HG03139 (cell line): ENCODE results near the gene ZNF423.
A peak's percentile ranks its signal among the peaks of the same experiment; 100 is the strongest.

Experiments
- ATAC-seq: cut with Tn5 transposase; IDR thresholded peaks from one replicate; pipeline ENCODE4 v1.9.1; 2021; ENCODE audit not compliant: unreplicated experiment

Gene ZNF423

DNA sequence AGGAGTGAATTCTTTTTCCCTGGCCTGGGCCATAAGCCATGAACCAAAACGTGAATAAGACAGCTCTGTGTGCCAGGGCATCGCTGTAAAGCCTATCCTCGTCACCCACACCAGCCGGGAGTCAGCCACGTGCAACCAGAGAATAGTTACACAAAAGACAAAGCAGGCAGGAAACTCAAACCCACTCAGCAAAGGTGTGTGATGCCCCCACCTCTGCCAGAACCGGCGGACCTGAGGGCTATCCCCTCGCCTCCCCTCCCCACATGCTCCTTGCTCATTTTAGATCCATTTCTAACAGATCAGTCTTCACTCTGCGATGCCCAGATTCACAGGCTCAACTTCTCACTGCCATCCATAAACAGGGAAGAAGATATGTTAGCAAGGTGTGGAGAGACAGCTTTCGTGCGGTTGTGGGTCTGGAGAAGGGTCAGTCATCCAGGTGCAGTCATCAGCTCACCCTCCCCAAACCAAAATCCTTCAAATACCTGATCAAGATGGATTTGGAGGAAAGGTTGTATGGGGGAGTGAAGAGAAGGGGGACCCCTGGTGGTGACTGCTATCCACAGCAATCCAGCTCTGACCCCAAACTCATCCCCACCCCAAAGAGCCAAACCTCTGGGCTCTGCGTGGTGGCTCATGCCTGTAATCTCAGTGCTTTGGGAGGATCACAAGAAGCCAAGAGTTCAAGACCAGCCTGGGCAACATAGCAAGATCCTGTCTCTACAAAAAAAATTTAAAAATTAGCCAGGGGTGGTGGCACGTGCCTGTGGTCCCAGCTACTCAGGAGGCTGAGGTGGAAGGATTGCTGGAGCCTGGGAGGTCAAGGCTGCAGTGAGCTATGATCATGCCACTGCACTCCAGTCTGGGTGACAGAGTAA is 263.1 kb downstream of the ZNF423 start:
- no peak for ATAC-seq

DNA sequence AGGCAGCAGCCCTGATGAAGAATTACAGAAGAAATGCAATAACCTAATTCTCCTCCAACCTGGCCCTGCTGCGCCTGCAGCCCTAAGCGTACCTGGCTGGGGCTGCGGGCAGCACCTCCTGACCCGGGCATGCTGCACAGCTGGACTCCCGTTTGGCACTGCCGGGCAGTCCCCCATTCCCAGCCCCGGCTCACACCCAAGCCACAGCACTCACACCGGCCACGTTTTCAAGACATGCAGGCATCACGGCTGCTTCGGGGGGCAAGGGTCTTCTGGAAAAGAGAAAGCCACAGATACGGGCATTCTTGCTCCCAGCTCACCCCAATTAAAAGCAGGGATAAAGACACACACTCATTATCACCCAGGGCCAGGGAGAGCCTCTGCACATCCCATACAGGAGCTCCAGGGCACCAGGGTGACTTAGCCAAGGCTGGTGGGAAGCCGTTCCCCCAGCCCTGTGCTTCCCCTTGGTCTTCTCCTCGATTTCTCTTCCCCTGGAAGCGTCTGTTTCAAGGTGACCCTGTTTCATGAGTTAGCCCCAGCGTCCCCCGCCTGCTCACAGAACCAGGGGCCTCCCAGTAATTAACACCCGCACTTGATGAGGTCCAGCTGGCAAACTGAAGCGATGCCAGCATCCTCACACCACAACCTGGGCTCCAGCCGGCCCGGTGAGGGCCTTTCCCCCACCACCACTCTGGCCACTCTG is 265.6 kb downstream of the ZNF423 start:
- no peak for ATAC-seq

DNA sequence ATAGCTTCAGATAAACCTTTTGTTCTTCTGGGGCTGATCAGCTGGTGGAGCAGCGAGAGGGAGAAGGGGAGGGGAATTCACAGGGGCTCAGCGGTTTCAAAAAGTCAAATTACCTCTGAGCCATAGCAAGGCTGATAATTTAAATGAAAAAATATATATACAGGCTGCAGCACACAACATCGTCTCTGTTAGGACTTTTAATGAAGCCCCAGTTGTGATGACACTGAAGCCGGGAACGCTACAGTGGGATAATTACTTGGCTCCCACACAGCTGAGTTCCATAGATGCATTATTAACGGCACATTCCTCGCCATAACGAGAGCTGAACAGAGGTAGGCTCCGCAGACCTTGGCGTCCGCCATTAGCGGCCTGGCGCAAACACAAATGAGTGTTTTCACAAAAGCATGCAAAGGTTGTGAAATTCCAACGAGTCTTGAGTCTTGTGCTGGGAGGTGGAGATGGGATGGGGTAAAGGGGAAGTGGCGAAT is 266.3 kb downstream of the ZNF423 start:
- ATAC-seq: no peak

DNA sequence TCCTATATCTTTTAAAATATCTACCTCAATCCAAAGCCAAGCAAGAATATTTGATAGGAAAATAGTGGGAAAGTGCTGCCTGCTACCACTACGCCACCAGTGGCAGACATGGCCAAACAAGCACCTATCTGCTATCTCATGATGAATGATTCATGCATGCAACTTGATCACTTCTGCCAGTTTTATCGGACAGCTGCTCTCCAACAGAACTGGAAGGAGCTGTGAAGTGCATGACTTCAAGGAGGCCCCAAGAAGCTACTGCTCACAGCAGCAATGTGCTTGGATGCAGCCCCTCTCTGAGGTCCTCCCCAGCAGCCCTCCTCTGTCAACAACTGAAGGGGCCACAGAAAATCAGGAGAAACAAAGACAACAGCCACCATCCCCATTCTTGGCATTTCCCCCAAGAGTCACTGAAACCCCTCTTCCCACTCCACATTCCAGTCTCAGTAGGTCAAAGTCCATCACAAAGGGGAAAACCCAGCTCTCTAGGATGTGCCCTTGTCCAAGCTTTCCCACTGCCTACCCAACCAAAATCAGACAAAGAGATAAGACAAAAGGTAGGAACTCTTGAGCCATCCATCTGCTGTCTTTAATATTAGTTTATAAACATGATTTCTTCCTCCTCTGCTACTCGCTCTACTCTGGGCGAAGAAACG is 267.1 kb downstream of the ZNF423 start:
- ATAC-seq: no peak

DNA sequence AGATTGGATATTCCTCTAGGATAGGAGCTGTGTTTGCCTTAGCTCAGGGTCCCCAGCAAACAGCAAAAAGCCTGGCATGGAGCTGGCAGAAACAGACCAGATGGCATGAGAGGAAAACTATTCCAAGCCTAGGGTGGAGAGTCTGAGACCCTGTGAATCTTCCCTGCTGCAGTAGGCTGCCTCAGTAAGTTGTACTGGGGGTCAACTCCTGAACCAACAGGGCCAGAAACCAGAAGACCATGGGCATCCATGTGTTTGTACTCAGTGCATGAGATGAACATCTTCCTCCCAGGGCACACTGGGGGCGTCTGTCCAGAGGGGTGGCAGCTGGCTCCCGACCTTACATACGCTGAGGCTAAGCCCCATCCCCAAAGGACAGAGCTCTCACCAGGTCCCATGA is 267.9 kb downstream of the ZNF423 start:
- ATAC-seq: no peak

DNA sequence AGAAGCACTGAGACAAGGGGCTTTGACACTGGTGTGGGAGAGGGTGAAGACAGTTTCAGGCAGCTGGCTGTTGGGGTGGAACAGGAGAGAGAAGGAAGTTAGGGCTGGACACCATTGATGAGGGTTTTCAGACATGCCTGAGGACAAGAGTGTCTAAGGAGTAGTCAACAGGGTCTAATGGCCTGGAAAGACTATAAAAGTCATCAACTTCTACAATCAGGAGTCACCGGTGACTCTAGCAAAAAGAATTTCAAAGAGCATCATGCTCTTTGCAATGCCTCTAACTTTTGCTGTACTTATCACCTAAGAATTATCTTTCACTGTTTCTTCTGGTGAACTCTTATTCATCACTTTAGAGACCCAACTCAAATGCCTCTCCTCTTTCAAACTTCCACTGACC is 268.4 kb downstream of the ZNF423 start:
- ATAC-seq: no peak

DNA sequence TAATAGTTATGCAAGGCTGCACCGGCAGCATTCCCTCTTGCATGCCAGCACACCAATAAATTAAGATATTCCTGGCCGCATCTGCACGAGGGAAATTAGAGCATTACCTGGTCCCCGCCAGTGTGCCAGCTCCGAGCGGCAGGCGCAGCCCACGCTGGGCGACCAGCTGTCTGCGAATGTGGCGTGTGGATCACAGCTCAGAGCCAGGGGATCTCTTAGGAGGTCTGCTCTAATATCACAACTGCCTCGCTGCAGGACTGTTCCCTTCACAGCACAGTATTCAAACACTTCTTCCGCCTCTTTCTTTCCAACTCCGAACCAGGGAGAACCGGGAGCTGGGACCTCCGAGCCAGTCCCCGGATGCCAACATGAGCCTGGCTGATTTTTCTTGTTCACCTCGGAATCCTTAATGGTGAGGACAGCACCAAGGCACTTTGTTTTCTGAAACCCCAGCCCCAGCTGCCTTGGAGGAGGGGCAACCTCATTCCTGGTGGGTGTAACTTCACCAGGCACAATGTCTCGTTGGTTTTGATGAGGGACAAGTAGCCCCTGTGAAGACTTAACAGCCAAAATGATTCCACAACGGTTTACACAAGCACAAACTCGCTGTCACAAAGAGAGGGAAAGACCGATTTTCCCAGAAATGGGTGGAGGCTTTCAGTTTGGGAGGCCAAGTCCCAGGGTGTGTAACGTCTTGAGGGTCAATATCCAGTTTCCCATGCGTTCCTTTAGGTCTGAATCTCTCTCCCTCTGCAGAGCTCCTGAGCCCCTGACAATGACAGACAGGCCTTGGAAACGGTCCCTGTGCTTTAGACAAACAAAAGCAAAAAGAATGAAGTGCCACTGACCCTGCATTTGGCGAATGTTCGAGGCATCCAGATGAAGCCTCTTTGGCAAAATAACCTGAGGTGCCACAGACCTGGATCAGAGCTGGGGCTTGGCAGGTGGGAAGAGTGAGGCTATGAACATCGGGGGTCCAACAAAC is 269.2 kb downstream of the ZNF423 start:
- no peak for ATAC-seq

DNA sequence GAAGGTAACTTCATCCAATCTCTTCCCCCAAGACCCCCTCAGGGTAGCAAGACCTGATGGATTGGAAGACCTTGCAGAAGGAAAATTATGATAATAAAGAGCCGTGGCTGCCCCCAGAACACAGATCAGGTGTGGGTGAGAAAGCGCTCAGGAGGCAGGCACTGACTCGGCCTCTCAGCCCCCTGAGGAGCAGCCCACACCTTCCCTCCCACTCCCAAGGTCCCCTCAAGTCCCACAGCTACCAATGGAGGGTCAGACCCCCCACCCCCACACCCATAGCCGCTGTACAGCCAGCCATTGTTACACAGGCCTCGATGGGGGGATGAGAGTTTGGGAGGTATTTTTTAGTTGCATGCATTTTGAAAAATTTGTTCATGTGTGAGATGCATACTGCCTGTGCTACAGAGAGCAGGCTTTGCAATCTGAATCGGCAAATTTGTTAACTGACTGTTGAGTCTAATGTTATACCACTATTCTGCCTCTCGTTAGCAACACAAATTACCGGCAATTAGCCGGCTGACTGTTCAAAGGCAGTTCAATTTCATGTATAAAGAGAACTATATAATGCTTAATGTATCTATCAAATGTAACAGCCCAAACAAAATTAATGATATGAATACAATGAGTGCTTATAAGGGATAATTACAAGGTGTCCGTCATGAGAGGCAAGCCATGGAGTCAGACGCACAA is 270.6 kb downstream of the ZNF423 start:
- no peak for ATAC-seq

DNA sequence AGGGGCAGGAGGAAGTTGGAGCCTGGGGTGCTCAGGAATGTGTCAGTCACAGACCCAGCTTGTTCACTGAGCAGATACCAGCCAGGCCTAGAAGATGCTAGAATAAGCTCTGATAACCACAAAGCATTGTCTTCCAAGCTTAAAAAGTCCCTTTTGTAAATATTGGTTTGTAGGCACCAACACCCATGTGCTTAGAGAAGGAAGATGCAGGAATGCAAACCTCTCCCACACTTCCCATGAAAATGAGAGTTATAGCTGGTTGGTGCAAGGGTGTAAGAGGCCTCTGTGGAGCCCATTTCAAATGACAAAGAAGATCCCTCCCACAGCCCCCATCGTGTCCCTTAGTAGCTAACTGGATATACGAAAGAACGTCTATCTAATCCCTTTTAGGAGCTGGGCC is 272.0 kb downstream of the ZNF423 start:
- ATAC-seq: no peak

DNA sequence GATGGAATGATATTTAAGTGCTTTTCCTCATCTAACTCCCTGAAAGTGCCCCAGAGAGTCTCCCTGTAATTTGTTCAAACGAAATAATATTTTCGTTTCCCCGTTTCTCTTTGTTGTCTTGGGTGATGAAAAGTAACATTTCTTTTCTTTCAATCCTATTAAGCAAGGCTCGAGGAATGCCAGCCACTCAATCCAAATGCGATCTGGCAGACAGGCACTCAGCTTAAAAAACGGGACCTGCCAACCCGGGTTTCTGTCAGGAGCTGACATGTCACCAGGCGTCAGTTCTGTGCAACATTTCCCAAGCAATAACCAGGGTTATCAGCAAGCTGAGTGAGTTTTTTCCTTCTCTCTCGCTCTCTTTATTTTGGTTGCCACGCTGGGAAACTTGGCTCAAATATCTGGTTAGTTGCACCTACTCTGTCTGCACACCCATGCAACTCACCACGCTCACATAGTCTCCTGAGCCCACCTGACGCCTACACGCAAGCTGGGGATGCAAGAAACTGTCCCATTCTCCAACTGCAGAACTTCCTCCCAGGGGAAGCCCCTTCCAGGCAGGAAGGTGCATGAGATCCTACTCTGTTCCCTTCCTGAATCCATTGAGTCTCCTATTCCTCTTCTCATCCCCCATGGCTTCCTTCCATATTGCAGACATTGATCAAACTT is 274.1 kb downstream of the ZNF423 start:
- no peak for ATAC-seq

DNA sequence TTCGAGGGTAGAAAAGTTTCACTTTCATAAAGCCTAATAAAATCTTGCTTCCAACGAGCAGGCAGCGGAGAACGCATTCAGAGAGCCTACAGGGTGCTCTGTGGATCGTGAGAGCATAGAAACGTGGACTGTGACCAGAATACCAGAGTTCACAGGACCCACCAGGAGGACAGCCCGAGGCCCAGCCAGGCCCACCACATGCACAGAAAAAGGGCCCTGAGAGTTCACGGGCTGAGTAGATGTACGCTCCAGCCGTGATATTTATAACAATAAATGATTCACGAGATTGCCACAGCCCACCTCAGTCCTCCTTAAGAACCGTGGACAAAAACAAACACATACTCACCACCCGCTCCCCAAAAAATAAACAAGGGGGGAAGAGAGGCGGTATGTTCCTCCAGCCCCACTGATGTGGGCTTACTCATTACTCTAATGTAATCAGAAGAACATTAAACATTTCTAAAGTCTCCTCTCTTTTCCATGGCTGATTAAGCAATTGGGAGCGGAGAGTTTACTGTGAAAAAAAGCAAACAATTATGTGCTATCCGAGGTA is 275.1 kb downstream of the ZNF423 start:
- no peak for ATAC-seq

DNA sequence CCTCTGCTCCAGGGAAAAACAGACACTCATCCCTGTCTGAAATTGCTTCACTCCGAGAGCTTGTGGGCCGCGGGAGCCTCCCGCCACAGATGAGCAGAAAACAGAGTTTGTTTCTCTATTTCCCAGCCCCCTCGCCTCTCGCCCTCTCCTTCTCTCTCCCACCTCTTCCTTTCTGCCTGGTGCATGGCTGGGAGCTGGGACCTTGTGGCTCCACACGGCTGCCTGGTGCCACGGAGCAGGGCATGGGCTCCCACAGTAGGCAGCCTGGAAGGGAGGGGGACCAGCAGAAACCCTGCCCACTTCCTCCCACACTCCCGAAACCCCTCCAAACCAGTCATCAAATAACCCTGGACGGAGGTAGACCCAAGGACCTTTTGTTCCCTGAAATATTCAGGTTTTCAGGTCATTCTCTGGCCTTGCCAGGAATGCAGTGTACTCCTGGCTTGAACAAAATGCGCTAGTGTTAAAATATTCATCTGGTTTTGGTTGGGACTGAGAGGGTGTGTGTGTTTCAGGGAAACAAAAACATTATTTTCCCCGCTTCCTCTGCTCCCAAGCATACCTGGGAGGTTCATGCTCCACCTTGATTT is 277.4 kb downstream of the ZNF423 start:
- no peak for ATAC-seq

DNA sequence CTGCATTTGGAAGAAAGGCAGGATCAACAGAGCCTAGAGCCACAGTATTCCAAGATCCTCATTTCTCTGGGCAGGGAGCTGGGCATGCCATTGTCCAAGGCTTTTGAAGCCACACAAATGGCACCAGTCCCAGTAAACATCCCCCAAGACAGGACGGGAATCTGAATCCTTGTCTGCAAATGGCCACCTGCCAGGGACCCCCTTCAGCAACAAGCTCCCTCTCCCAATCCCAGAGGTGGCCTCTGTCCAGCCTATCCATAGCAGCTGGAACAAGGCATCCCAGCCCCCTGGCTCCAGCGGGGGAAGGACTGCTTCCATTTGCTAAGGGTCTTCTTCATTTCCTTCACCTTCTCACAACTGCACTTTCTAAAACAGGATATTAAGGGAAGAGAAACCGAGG is 277.9 kb downstream of the ZNF423 start:
- no peak for ATAC-seq

DNA sequence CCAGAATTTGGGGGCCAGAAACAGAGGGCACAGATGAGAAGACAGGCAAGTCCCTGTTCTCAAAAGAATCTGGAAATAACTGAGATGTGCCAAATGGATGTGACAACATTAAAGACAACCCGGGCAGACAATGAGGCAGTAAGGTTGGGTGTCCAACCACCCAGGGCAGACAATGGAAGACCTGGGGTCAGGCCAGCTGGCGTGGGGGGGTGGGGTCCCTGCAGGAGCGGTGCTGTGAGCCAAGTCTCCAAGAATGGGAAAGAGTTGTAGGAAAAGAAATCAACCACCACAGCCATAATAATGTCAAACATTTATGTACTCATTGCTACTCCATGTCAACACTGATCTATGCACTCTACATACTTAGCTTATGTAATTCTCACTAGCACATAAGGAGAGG is 279.0 kb downstream of the ZNF423 start:
- no peak for ATAC-seq

DNA sequence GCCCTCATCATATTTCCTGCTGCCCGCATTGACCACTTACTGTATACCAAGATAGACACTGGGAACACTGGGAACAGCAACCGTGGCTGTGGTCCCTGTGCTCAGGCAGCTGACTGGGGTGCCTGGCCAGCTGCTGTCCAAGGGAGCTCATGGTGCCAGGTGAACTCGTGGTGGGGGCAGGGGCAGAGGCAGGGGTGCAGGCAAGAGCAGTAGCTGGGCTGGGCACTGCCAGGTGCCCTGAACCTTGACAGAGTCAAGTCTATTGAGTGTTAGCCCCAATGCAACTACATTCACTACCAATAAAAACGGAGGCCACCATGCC is 279.8 kb downstream of the ZNF423 start:
- no peak for ATAC-seq

DNA sequence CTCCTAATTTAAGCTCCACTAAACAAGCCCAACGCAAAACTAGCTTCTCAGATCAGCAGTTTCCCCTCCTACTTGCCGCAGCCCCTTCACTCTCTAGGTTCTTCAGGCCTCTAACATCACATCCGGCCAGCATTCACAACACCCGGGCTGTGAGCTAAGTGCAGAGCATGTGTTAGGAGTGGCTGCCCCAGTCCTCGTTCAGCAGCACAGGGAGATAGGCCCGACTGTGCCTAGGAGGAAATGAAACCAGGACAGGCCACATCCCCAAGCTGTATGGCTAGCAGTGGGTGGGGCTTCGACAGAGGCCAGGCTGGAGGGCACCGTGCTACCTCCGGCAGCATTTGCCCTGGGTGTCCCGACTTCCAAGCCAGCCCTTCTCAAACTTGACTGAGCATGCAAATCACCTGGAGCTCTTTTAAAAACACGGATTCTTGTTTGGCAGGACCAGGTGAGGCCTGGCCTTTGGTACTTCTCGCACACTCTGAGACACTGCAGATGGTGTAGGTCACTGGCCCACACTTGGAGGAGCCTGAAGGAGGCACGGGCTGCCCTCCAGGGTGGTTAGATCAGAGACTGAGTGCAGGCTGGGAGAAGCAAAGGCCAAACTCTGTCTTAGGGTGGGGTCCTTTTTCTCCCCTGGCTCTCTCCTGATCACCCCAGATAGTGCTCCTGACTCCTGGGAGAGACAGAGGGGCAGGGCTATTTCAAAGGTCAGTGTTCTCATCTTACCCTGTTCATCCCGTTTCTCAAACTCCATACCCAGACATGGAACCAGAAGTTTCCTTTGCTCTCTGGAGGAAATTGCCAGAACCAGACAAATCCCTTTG is 280.4 kb downstream of the ZNF423 start:
- ATAC-seq: peak; percentile 98

DNA sequence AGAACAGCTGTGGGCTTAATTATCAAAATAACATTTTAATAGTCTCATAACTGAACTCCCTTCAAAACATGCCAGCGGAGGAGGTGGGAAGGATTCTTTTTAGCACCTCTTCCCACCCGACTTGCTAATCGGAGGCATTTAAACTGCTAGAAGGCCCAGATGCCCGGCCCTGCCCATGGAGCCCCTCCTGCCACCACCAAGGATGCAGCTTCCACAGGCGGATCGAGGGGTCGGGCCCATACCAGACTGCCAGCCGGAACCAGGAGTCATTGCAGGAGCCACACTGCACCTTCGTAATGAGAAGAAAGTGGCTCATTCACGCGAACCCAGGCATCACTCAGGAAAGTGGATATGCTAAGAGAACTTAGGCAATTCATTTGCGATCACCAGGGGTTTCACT is 281.1 kb downstream of the ZNF423 start:
- no peak for ATAC-seq

DNA sequence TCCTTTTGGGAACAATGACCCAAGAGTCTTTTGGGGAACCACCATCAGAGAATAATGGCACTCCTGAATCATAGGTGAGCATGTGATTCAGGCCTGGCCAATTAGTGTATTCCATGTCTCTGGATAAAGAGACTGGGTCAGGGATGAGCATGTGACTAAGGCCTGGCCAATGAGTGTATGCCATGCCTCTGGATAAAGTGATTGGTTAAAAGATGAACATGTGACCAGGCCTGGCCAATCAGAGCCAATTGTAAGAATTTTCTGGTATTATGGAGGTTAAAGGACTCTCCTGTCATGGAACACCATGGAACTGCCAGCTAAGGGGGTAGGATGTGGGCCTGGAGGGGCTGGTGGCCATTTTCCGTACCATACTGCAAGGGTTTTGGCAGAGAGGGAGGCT is 288.0 kb downstream of the ZNF423 start:
- no peak for ATAC-seq
